Activated T-helper 9 cell treated with anti-CD3 and anti-CD28 coated beads, Interleukin-2, amount 50 U/mL, for 16 hours (primary cell): ENCODE data around the gene TMEM61.

Experiments
- DNase-seq: peaks from one replicate; pipeline ENCODE4 v3.0.0-alpha.2; 2020; ENCODE audit warnings: low read depth

The TMEM61 gene

DNA sequence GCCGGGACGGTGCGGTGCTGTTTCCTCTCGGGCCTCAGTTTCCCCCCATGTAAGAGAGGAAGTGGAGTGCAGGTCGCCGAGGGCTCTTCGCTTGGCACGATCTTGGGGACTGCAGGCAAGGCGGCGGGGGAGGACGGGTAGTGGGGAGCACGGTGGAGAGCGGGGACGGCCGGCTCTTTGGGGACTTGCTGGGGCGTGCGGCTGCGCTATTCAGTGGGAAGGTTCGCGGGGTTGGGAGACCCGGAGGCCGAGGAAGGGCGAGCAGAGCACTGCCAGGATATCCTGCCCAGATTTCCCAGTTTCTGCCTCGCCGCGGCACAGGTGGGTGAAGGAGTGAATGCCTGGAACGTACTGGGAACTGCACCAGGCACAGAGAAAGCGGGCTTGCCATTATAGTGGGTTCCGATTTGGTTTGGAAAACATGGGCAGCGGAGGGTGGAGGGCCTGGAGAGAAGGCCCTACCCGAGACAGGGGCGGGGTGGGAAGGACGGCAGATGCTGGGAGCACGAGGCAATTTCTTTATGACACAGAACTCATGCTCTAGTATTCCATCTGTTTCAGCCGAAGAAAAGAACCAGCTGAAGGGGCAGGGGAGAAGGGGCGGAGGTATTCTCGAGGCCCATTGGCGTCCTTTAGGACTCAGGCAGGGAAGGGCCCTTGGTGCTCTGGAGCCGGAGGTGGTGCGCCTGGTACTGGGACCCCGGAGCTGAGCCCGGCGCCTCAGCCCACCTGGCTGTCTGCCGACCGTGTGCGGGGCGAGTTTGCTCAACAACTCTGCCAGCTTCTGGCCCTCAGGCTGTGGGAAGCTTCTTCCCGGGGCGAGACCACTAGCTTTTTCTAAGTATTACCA, 59.9 kb downstream of the TMEM61 start:
- no peak for DNase-seq

DNA sequence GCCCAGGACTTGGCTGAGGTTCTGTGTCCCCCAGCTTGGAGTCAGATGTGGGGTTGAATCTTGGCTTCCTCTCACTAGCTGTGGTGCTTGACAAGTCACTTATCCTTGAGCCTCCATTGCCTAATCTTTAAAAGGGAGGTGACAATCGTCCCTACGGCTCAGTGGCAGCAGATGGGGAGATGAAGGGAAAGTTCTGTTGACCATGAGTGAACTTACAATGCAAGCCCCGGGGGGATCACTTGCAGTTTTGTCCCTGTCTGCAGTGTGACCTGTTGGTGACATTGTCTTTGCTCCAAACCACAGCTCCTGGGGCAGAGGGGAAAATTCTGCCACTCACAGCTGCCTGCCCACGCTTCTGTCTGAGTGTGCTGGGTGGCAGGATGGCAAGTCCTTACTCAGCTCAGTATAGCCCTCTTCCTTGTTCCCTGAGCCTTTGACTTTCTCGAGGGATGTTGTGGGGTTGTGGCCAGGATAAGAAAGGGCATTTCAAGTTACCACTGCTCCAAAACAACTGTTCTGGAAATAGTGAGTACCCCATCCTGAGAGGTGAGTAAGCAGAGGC, 60.6 kb downstream of the TMEM61 start:
- DNase-seq: no peak

DNA sequence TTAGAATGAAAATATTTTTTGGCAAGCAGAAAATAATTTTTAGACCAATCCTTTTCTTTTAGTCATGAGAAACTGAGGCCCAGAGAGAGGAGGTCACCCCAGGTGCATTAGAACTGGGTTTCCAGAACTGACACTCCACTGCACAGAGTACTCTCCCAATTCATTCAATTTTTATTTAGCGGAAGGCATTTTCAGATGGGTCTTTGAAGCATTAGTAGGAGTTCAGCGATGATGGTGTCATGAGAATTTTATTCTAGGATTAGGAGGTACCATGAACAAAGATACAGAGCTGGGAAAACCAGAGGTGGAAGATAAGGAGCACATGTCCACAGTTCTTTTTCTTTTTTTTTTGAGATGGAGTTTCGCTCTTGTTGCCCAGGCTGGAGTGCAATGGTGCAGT, 61.2 kb downstream of the TMEM61 start:
- DNase-seq: no peak
